NCI-H1048 (cell line): ENCODE measurements around the gene DDX24.
"Not testable (repeated sequence)": the region's sequence is repeated elsewhere in the genome, so short reads cannot be mapped to it uniquely, and the experiment has no call there.

Experiments used
- DNase-seq: peaks from one replicate; lab custom pipeline; 2025; lab: John Stamatoyannopoulos, UW

DDX24 gene

GRCh38 chr14:94081386-94081820 lies 401 bp upstream of the DDX24 start:
- no peak for DNase-seq

GRCh38 chr14:94079891-94080620 lies 946 bp downstream of the DDX24 start:
- DNase-seq = no peak

GRCh38 chr14:94077823-94078222 lies 3.2 kb downstream of the DDX24 start:
- DNase-seq = no peak

- no peak for DNase-seq
Measured at GRCh38 chr14:94077111-94077821, 3.7 kb downstream of the DDX24 start.

- no peak for DNase-seq
Measured at GRCh38 chr14:94075008-94075407, 6.0 kb downstream of the DDX24 start.

GRCh38 chr14:94074534-94074933 lies 6.5 kb downstream of the DDX24 start:
- no peak for DNase-seq

GRCh38 chr14:94072076-94072475 lies 8.9 kb downstream of the DDX24 start:
- not testable (repeated sequence) for DNase-seq

- DNase-seq = no peak
Measured at GRCh38 chr14:94066089-94066676, 14.8 kb downstream of the DDX24 start.

GRCh38 chr14:94062344-94062940 lies 18.6 kb downstream of the DDX24 start:
- no peak for DNase-seq

GRCh38 chr14:94059998-94060397 lies 21.0 kb downstream of the DDX24 start:
- no peak for DNase-seq

- no peak for DNase-seq
Measured at GRCh38 chr14:94058674-94059138, 22.3 kb downstream of the DDX24 start.

- no peak for DNase-seq
Measured at GRCh38 chr14:94058128-94058673, 22.8 kb downstream of the DDX24 start.

- DNase-seq = no peak
Measured at GRCh38 chr14:94056579-94057308, 24.3 kb downstream of the DDX24 start.

GRCh38 chr14:94054936-94055335 lies 26.1 kb downstream of the DDX24 start:
- DNase-seq = no peak

- no peak for DNase-seq
Measured at GRCh38 chr14:94054401-94054800, 26.6 kb downstream of the DDX24 start.

GRCh38 chr14:94052662-94053061 lies 28.3 kb downstream of the DDX24 start:
- DNase-seq = no peak

GRCh38 chr14:94052199-94052598 lies 28.8 kb downstream of the DDX24 start:
- DNase-seq = no peak

GRCh38 chr14:94051779-94052178 lies 29.2 kb downstream of the DDX24 start:
- DNase-seq = no peak

- DNase-seq = no peak
Measured at GRCh38 chr14:94051115-94051514, 29.9 kb downstream of the DDX24 start.

GRCh38 chr14:94050231-94050880 lies 30.6 kb downstream of the DDX24 start:
- DNase-seq = no peak

GRCh38 chr14:94049625-94050023 lies 31.4 kb downstream of the DDX24 start:
- no peak for DNase-seq
